Measurements from ENCODE around the gene BTBD9.

DNA sequence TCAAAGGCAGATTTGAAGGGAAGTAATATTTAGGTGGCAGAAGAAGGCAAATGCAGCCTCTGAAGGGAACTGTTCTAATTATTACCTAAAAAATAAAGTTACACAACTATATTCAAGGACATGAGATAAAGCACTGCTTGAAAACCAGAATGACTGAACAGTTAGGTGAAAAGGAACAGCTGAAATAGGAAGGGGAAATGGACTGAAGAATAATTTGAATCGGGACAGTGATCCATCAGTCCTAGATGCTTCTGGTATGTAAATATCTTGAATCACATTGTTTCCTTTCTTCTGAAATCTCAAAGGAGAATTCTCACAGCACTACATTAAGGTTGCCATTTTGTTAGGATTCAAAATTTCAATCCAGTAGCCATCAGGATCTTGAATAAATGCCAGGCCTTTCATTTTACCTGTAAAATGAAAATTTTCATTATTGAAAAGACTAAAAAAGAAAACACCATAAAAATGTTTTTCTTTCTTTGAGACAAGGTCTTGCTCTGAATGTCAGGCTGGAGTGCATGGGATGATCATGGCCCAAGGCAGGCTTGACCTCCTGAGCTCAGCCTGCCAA lies 37.3 kb upstream of the BTBD9 start:
- TF ChIP-seq, protein P1, sequence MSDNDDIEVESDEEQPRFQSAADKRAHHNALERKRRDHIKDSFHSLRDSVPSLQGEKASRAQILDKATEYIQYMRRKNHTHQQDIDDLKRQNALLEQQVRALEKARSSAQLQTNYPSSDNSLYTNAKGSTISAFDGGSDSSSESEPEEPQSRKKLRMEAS (IDR thresholded peaks at IDR 0.05) = no peak
- TF ChIP-seq JUNB (IDR thresholded peaks at IDR 0.05) = no peak
- TF ChIP-seq RAD21 (conservative IDR thresholded peaks at IDR 0.05 in 1 of 2, IDR thresholded peaks at IDR 0.05 in 1 of 2) = no peak
- TF ChIP-seq, protein P2, sequence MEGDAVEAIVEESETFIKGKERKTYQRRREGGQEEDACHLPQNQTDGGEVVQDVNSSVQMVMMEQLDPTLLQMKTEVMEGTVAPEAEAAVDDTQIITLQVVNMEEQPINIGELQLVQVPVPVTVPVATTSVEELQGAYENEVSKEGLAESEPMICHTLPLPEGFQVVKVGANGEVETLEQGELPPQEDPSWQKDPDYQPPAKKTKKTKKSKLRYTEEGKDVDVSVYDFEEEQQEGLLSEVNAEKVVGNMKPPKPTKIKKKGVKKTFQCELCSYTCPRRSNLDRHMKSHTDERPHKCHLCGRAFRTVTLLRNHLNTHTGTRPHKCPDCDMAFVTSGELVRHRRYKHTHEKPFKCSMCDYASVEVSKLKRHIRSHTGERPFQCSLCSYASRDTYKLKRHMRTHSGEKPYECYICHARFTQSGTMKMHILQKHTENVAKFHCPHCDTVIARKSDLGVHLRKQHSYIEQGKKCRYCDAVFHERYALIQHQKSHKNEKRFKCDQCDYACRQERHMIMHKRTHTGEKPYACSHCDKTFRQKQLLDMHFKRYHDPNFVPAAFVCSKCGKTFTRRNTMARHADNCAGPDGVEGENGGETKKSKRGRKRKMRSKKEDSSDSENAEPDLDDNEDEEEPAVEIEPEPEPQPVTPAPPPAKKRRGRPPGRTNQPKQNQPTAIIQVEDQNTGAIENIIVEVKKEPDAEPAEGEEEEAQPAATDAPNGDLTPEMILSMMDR (IDR thresholded peaks at IDR 0.05) = no peak
- TF ChIP-seq RFX5 (IDR thresholded peaks at IDR 0.05) = no peak
- TF ChIP-seq POLR2A (IDR thresholded peaks at IDR 0.05; ENCODE audit: low read length) = no peak

All from A549 (cell line).